Measurements from ENCODE around the gene LINC01488. TPM values are rescaled to one million over a fixed set of nuclear protein-coding genes. Genes with fewer than 3 reads are reported as not detected.

The LINC01488 gene
- total and polyA plus RNA-seq, 2 donors (not counting 1 experiment from before 2014, with no cell fraction given) = not detected

DNA sequence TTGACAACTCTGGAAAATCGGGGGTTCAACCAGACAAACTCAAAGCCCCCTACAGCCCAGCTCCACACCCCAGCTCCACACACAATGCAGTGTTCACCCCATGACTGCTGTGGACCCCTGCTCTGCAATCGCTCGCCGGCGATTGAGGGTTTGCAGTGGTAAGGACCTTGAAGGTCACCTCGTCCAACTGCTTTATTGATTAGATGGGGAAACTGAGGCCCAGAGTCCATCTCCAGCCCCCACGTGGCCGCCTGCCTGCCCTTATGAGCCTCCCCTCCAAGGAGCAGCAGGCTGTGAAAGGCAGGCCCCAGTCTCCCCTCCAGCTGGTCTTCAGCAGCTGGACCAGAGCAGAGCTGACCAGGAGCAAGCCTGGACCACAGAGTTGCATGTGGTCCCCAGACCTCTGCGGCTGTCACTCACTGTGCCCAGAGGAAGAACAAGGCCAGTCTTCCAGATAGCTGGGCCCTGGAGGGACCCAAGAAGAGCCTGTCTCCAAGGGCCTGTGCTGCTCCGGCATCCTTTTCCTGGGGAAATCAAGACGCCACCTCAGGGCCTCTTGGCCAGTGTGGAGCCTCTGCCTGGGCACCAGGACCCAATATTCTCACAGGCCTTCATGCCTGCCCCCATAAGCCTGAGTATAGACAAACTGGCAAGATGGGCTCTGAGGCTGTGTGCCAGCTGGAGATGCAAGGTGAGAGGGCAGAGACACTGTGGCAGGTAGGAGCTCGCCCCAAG, 8.8 kb upstream of the LINC01488 start:
- Histone ChIP-seq H3K36me3 (replicated peaks in 1 of 2; ENCODE audit: control extremely low read depth in 1 of 2, control insufficient read depth in 1 of 2, extremely low read depth in 1 of 2, insufficient read depth in 2 of 2, low read length in 1 of 2) (no peaks in the 10 kb centered on the region), H3K27ac (ENCODE audit: low read length in 2 of 2) (no peak overlapping the region), H3K27me3 (replicated peaks in 1 of 4; ENCODE audit: control extremely low read depth in 1 of 4, control insufficient read depth in 3 of 4, insufficient read depth in 4 of 4, low read length in 3 of 4) (no peaks in the 10 kb centered on the region), H2AFZ (ENCODE audit: insufficient read depth, low read depth, low read length, poor library complexity, severe bottlenecking) (no peak overlapping the region), H3K9me3 (ENCODE audit: control extremely low read depth in 1 of 3, control insufficient read depth in 2 of 3, insufficient read depth in 1 of 3, low read length in 2 of 3) (peaks cover 0 to 10% (median 0%) of the 10 kb centered on the region in 3 donors), H3K4me1 (ENCODE audit: control insufficient read depth in 2 of 2, insufficient read depth in 2 of 2, low read length in 2 of 2) (no peaks in the 10 kb centered on the region), H3K9ac (ENCODE audit: low read length) (no peak overlapping the region), H3K79me2 (ENCODE audit: control insufficient read depth, insufficient read depth, low read length) (no peaks in the 10 kb centered on the region), H4K20me1 (ENCODE audit: control insufficient read depth, insufficient read depth, low read length, poor library complexity, severe bottlenecking) (no peaks in the 10 kb centered on the region), H3K4me3 (ENCODE audit: control extremely low read depth in 1 of 5, extremely low read depth in 1 of 5, insufficient read depth in 1 of 5, low read depth in 2 of 5, low read length in 4 of 5) (no peak overlapping the region), H3K4me2 (replicated peaks; ENCODE audit: low read depth, low read length, poor library complexity, severe bottlenecking) (no peak overlapping the region)
- DNase-seq = no peak
- 94% methylated on average over 7 of the region's 12 CpGs for WGBS (ENCODE audit: insufficient coverage)
- TF ChIP-seq EZH2 (IDR thresholded peaks at IDR 0.05; ENCODE audit: borderline replicate concordance, insufficient read depth, low read depth, low read length, poor library complexity, severe bottlenecking) (no peak), CTCF (IDR thresholded peaks at IDR 0.05) (no peak)
- ChIA-PET POLR2A (no interaction called here), CTCF (no interaction called here)
- ATAC-seq (ENCODE audit: low read depth) = no peak
- Mint-ChIP-seq H3K4me3 (no peak overlapping the region), H3K27me3 (peaks cover 8% of the 10 kb centered on the region), H3K4me1 (no peaks in the 10 kb centered on the region), H3K27ac (no peak overlapping the region), H3K9me3 (ENCODE audit: insufficient read depth) (no peaks in the 10 kb centered on the region)
- intact Hi-C loops (cut with micrococcal nuclease) = no loop called here

- TF ChIP-seq EZH2 (IDR thresholded peaks at IDR 0.05; ENCODE audit: borderline replicate concordance, insufficient read depth, low read depth, low read length, poor library complexity, severe bottlenecking) (no peak), CTCF (IDR thresholded peaks at IDR 0.05) (no peak)
- peaks cover 0 to 10% (median 0%) of the 10 kb centered on the region in 3 donors for H3K9me3 ChIP-seq (ENCODE audit: control extremely low read depth in 1 of 3, control insufficient read depth in 2 of 3, insufficient read depth in 1 of 3, low read length in 2 of 3)
- no peak overlapping the region for H3K27ac ChIP-seq (ENCODE audit: low read length in 2 of 2)
- H3K9me3 Mint-ChIP-seq (ENCODE audit: insufficient read depth) = no peaks in the 10 kb centered on the region
- ChIA-PET CTCF (no interaction called here), POLR2A (no interaction called here)
- no peaks in the 10 kb centered on the region for H3K27me3 ChIP-seq (replicated peaks in 1 of 4; ENCODE audit: control extremely low read depth in 1 of 4, control insufficient read depth in 3 of 4, insufficient read depth in 4 of 4, low read length in 3 of 4)
- no peak overlapping the region for H3K27ac Mint-ChIP-seq
- no peak overlapping the region for H3K4me3 ChIP-seq (ENCODE audit: control extremely low read depth in 1 of 5, extremely low read depth in 1 of 5, insufficient read depth in 1 of 5, low read depth in 2 of 5, low read length in 4 of 5)
- intact Hi-C loops (cut with micrococcal nuclease) = no loop called here
- no peaks in the 10 kb centered on the region for H3K4me1 ChIP-seq (ENCODE audit: control insufficient read depth in 2 of 2, insufficient read depth in 2 of 2, low read length in 2 of 2)
- H3K4me1 Mint-ChIP-seq = no peaks in the 10 kb centered on the region
- no peak overlapping the region for H3K4me3 Mint-ChIP-seq
- ATAC-seq (ENCODE audit: low read depth) = no peak
- no peak overlapping the region for H2AFZ ChIP-seq (ENCODE audit: insufficient read depth, low read depth, low read length, poor library complexity, severe bottlenecking)
- peaks cover 8% of the 10 kb centered on the region for H3K27me3 Mint-ChIP-seq
- no peak for DNase-seq
- 83% methylated on average over 3 of the region's 5 CpGs for WGBS (ENCODE audit: insufficient coverage)
- no peaks in the 10 kb centered on the region for H3K79me2 ChIP-seq (ENCODE audit: control insufficient read depth, insufficient read depth, low read length)
- H4K20me1 ChIP-seq (ENCODE audit: control insufficient read depth, insufficient read depth, low read length, poor library complexity, severe bottlenecking) = no peaks in the 10 kb centered on the region
- H3K9ac ChIP-seq (ENCODE audit: low read length) = no peak overlapping the region
- H3K4me2 ChIP-seq (replicated peaks; ENCODE audit: low read depth, low read length, poor library complexity, severe bottlenecking) = no peak overlapping the region
- H3K36me3 ChIP-seq (replicated peaks in 1 of 2; ENCODE audit: control extremely low read depth in 1 of 2, control insufficient read depth in 1 of 2, extremely low read depth in 1 of 2, insufficient read depth in 2 of 2, low read length in 1 of 2) = no peaks in the 10 kb centered on the region
These were observed 8.1 kb upstream of the LINC01488 start for GRCh38 chr11:69473276-69473845.

Measured in B cell (primary cell).